Amniotic stem cell (primary cell): ENCODE measurements around the gene STH.
"Not testable (repeated sequence)": the region's sequence is repeated elsewhere in the genome, so short reads cannot be mapped to it uniquely, and the experiment has no call there.

Source experiments
- DNase-seq: peaks from one replicate; lab custom pipeline; 2025; lab: John Stamatoyannopoulos, UW

The STH gene

GRCh38 chr17:45986056-45986455 is 13.0 kb upstream of the STH start:
- no peak for DNase-seq

GRCh38 chr17:45987706-45988105 is 11.3 kb upstream of the STH start:
- no peak for DNase-seq

DNA sequence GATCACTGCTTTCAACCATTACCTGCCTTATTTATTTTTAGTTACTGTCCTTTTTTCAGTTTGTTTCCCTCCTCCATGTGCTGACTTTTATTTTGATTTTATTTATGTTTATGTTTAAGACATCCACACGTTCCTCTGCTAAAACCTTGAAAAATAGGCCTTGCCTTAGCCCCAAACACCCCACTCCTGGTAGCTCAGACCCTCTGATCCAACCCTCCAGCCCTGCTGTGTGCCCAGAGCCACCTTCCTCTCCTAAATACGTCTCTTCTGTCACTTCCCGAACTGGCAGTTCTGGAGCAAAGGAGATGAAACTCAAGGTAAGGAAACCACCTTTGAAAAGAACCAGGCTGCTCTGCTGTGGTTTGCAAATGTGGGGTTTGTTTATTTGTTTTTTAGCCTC is 9.3 kb upstream of the STH start:
- DNase-seq: no peak

DNA sequence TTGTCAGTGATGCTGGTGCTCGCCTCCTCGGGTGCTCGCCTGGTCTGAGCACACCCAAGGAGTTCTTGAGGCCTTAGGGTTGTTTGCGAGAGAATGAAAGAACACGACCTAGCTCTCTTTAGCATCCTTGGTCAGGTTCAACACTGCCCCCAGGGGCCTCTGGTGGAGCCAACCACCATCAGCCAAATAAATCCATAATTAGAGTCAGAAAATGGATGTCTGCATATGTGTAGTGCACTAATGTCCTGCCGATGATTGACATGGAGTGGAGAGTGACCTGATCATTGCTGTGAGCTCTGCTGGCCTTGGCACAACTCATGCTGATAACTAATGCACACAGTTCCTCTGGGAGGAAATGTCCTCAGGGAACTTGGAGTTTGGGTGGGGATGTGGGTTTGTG is 8.2 kb upstream of the STH start:
- no peak for DNase-seq

DNA sequence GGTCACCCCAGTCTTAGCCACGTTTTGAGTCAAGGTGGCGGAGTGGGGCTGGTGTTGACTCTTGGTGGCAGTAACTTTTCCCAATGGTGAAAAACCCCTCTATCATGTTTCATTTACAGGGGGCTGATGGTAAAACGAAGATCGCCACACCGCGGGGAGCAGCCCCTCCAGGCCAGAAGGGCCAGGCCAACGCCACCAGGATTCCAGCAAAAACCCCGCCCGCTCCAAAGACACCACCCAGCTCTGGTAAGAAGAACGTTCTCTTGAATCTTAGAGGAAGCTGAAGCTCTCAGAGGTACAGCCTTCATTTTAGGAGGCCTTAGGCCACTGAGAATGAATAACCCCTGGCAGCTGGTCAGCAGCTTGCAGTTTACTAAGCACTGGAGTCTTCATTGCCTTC is 7.7 kb upstream of the STH start:
- DNase-seq: no peak

GRCh38 chr17:45992175-45992574 is 6.9 kb upstream of the STH start:
- no peak for DNase-seq

- DNase-seq: no peak
Measured at GRCh38 chr17:45992904-45993303, 6.1 kb upstream of the STH start.

DNA sequence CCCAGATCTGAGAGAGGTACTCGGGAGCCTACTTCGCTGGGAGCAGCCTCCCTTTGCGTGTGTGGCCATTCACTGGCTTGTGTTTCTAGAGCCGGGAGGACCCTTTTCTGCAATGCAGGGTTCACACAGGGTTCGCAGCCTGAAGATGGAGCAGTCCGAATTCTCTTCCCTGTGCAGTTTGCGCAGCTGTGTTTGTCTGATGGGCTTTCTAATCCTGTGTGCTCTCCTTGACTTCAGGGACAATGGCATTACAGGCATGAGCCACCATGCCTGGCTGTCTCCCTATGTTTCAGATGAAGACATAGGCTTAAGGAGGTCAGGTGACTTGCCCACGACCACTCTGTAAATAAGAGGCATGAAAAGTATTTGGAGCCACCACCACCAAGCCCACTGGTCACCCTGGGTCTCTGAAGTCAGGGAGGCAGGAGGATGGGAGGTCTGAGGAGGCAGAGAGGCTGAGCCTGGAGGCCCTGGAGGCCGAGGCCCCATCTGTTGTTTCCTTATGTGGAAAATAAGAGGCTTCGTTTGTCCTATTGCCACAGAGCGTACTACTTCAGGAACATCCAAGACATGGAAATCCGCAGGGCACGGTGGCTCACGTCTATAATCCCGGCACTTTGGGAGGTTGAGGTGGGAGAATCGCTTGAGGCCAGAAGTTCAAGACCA is 5.0 kb upstream of the STH start:
- no peak for DNase-seq

DNA sequence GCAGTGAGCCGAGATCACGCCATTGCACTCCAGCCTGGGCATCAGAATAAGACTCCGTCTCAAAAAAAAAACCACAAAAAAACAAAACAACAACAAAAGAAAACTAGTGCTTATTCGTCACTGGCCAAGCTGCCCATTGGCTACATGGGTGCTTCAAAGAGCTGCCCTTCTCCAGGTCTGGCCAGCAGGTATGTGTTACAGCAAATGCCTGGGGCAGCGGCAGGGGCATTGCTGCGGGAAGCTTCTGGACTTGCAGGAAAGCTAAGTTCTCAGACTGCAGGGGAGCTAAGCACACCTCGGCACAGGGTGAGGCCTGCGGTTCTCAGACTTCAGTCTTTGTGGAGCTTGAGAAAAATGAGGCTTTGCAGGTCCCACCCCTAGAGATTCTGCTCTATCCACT is 4.1 kb upstream of the STH start:
- no peak for DNase-seq

DNA sequence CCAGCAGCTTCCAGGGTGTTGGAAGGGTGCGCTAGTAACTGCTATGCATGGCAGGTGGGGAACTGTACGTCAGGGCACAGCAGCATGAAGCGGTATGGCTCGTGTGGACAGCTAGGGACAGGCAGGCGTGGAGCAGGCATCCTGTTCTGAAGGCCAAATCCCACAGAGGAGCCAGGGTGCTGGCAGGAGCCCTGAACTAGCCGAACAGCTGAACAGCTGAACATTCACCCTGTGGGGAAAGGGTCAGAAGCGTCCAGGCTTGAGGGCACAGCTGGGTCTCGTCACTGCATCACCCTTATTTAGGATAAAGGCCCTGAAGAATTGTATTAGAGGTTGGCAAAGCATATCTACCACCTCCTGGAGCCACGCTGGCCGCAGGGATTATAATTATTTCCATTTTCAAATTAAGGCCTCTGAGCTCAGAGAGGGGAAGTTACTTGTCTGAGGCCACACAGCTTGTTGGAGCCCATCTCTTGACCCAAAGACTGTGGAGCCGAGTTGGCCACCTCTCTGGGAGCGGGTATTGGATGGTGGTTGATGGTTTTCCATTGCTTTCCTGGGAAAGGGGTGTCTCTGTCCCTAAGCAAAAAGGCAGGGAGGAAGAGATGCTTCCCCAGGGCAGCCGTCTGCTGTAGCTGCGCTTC is 3.3 kb upstream of the STH start:
- no peak for DNase-seq

DNA sequence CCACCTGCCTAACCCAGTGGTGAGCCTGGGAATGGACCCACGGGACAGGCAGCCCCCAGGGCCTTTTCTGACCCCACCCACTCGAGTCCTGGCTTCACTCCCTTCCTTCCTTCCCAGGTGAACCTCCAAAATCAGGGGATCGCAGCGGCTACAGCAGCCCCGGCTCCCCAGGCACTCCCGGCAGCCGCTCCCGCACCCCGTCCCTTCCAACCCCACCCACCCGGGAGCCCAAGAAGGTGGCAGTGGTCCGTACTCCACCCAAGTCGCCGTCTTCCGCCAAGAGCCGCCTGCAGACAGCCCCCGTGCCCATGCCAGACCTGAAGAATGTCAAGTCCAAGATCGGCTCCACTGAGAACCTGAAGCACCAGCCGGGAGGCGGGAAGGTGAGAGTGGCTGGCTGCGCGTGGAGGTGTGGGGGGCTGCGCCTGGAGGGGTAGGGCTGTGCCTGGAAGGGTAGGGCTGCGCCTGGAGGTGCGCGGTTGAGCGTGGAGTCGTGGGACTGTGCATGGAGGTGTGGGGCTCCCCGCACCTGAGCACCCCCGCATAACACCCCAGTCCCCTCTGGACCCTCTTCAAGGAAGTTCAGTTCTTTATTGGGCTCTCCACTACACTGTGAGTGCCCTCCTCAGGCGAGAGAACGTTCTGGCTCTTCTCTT is 2.6 kb upstream of the STH start:
- no peak for DNase-seq

DNA sequence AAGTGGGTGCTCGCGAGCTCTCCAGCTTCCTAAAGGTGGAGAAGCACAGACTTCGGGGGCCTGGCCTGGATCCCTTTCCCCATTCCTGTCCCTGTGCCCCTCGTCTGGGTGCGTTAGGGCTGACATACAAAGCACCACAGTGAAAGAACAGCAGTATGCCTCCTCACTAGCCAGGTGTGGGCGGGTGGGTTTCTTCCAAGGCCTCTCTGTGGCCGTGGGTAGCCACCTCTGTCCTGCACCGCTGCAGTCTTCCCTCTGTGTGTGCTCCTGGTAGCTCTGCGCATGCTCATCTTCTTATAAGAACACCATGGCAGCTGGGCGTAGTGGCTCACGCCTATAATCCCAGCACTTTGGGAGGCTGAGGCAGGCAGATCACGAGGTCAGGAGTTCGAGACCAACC is 1.9 kb upstream of the STH start:
- DNase-seq: no peak

DNA sequence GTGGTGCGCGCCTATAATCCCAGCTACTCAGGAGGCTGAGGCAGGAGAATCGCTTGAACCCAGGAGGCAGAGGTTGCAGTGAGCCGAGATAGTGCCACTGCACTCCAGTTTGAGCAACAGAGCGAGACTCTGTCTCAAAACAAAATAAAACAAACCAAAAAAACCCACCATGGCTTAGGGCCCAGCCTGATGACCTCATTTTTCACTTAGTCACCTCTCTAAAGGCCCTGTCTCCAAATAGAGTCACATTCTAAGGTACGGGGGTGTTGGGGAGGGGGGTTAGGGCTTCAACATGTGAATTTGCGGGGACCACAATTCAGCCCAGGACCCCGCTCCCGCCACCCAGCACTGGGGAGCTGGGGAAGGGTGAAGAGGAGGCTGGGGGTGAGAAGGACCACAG is 1.4 kb upstream of the STH start:
- DNase-seq: no peak

- no peak for DNase-seq
Measured at GRCh38 chr17:45999900-46000290, 845 bp downstream of the STH start.

GRCh38 chr17:46000292-46000691 is 1.2 kb downstream of the STH start:
- no peak for DNase-seq

GRCh38 chr17:46000757-46001156 is 1.7 kb downstream of the STH start:
- no peak for DNase-seq

DNA sequence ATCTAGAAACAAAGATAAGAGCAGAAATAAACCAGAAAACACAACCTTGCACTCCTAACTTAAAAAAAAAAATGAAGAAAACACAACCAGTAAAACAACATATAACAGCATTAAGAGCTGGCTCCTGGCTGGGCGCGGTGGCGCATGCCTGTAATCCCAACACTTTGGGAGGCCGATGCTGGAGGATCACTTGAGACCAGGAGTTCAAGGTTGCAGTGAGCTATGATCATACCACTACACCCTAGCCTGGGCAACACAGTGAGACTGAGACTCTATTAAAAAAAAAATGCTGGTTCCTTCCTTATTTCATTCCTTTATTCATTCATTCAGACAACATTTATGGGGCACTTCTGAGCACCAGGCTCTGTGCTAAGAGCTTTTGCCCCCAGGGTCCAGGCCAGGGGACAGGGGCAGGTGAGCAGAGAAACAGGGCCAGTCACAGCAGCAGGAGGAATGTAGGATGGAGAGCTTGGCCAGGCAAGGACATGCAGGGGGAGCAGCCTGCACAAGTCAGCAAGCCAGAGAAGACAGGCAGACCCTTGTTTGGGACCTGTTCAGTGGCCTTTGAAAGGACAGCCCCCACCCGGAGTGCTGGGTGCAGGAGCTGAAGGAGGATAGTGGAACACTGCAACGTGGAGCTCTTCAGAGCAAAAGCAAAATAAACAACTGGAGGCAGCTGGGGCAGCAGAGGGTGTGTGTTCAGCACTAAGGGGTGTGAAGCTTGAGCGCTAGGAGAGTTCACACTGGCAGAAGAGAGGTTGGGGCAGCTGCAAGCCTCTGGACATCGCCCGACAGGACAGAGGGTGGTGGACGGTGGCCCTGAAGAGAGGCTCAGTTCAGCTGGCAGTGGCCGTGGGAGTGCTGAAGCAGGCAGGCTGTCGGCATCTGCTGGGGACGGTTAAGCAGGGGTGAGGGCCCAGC is 2.6 kb downstream of the STH start:
- no peak for DNase-seq

- DNase-seq: no peak
Measured at GRCh38 chr17:46002311-46002972, 3.4 kb downstream of the STH start.

- DNase-seq: no peak
Measured at GRCh38 chr17:46002973-46003316, 3.9 kb downstream of the STH start.

DNA sequence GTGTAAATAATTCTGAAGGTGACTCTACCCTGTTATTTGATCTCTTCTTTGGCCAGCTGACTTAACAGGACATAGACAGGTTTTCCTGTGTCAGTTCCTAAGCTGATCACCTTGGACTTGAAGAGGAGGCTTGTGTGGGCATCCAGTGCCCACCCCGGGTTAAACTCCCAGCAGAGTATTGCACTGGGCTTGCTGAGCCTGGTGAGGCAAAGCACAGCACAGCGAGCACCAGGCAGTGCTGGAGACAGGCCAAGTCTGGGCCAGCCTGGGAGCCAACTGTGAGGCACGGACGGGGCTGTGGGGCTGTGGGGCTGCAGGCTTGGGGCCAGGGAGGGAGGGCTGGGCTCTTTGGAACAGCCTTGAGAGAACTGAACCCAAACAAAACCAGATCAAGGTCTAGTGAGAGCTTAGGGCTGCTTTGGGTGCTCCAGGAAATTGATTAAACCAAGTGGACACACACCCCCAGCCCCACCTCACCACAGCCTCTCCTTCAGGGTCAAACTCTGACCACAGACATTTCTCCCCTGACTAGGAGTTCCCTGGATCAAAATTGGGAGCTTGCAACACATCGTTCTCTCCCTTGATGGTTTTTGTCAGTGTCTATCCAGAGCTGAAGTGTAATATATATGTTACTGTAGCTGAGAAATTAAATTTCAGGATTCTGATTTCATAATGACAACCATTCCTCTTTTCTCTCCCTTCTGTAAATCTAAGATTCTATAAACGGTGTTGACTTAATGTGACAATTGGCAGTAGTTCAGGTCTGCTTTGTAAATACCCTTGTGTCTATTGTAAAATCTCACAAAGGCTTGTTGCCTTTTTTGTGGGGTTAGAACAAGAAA is 5.1 kb downstream of the STH start:
- DNase-seq: no peak

- DNase-seq: not testable (repeated sequence)
Measured at GRCh38 chr17:46006082-46006481, 7.0 kb downstream of the STH start.
